Ishikawa (cell line): ENCODE data around the gene PHLDA1.

ENCODE experiments used
- CEBPB ChIP-seq: IDR thresholded peaks from 2 replicates; pipeline ENCODE4 v1.6.1; 2012
- CREB1 ChIP-seq: IDR thresholded peaks from 2 replicates; pipeline ENCODE4 v1.6.1; 2012; ENCODE audit warnings: low read depth
- EGR1 ChIP-seq: IDR thresholded peaks from 2 replicates; pipeline ENCODE4 v1.6.1; 2012
- EP300 ChIP-seq: IDR thresholded peaks from 2 replicates; pipeline ENCODE4 v1.6.1; 2012; ENCODE audit warnings: borderline replicate concordance
- FOXM1 ChIP-seq: IDR thresholded peaks from 2 replicates; pipeline ENCODE4 v1.6.1; 2012; ENCODE audit warnings: low read depth, borderline replicate concordance
- MAX ChIP-seq: IDR thresholded peaks from 2 replicates; pipeline ENCODE4 v1.6.1; 2012
- NFIC ChIP-seq: IDR thresholded peaks from 2 replicates; pipeline ENCODE4 v1.6.1; 2012
- RAD21 ChIP-seq: IDR thresholded peaks from 2 replicates; pipeline ENCODE4 v1.6.1; 2012; ENCODE audit warnings: low read depth
- REST ChIP-seq: IDR thresholded peaks from 2 replicates; pipeline ENCODE4 v1.6.1; 2012; ENCODE audit warnings: low read depth, mild to moderate bottlenecking
- TAF1 ChIP-seq: IDR thresholded peaks from 2 replicates; pipeline ENCODE4 v1.6.1; 2012; ENCODE audit warnings: low read depth, mild to moderate bottlenecking
- TCF12 ChIP-seq: IDR thresholded peaks from 2 replicates; pipeline ENCODE4 v1.6.1; 2012; ENCODE audit warnings: low read depth
- TEAD4 ChIP-seq: IDR thresholded peaks from 2 replicates; pipeline ENCODE4 v1.6.1; 2012
- USF1 ChIP-seq: IDR thresholded peaks from 2 replicates; pipeline ENCODE4 v1.6.1; 2012
- YY1 ChIP-seq: IDR thresholded peaks from 2 replicates; pipeline ENCODE4 v1.6.1; 2012; ENCODE audit warnings: low read depth
- ZBTB7A ChIP-seq: IDR thresholded peaks from 2 replicates; pipeline ENCODE4 v1.6.1; 2012; ENCODE audit warnings: low read depth

The PHLDA1 gene

GRCh38 chr12:75994069-75994740 is 37.4 kb downstream of the PHLDA1 start:
- TF ChIP-seq MAX (no peak), FOXM1 (no peak), ZBTB7A (no peak), TAF1 (no peak), CEBPB (no peak), RAD21 (no peak), NFIC (no peak), CREB1 (no peak), TCF12 (no peak), YY1 (no peak), USF1 (no peak), TEAD4 (no peak), EGR1 (no peak), EP300 (no peak), REST (no peak)

GRCh38 chr12:75991753-75992152 is 39.8 kb downstream of the PHLDA1 start:
- TF ChIP-seq FOXM1 (no peak), USF1 (no peak), RAD21 (no peak), TAF1 (no peak)

GRCh38 chr12:75990189-75990912 is 41.2 kb downstream of the PHLDA1 start:
- TF ChIP-seq FOXM1 (no peak), ZBTB7A (no peak), TAF1 (no peak), NFIC (no peak), CEBPB (no peak), RAD21 (no peak), YY1 (no peak), EP300 (no peak), TCF12 (no peak), CREB1 (no peak), TEAD4 (no peak), REST (no peak)

GRCh38 chr12:75986001-75986746 is 45.4 kb downstream of the PHLDA1 start:
- no peak for TF ChIP-seq TAF1
- TF ChIP-seq EP300, result no peak
- TF ChIP-seq EGR1, result no peak
- TF ChIP-seq YY1, result no peak
- no peak for TF ChIP-seq ZBTB7A
- no peak for TF ChIP-seq MAX

- TF ChIP-seq CREB1, result no peak
- TF ChIP-seq ZBTB7A, result no peak
- TF ChIP-seq TEAD4, result no peak
- TF ChIP-seq CEBPB, result no peak
- TF ChIP-seq RAD21, result no peak
- no peak for TF ChIP-seq FOXM1
- TF ChIP-seq YY1, result no peak
- no peak for TF ChIP-seq EGR1
- TF ChIP-seq MAX, result no peak
- TF ChIP-seq NFIC, result no peak
- TF ChIP-seq TCF12, result no peak
- no peak for TF ChIP-seq TAF1
- TF ChIP-seq USF1, result no peak
- no peak for TF ChIP-seq EP300
- no peak for TF ChIP-seq REST
Measured at GRCh38 chr12:75985566-75985965, 46.0 kb downstream of the PHLDA1 start.
